HG02642 (cell line): ENCODE results near the gene COL5A1.

ENCODE experiments used
- ATAC-seq: cut with Tn5 transposase; IDR thresholded peaks from one replicate; pipeline ENCODE4 v1.9.1; 2021; ENCODE audit warnings: mild to moderate bottlenecking; ENCODE audit not compliant: unreplicated experiment, poor library complexity

COL5A1 gene

GRCh38 chr9:134606951-134607731 is 34.5 kb upstream of the COL5A1 start:
- no peak for ATAC-seq

- no peak for ATAC-seq
These were observed 33.6 kb upstream of the COL5A1 start for GRCh38 chr9:134607971-134608370.

- no peak for ATAC-seq
These were observed 30.6 kb upstream of the COL5A1 start for GRCh38 chr9:134611046-134611445.

GRCh38 chr9:134612309-134612708 is 29.3 kb upstream of the COL5A1 start:
- ATAC-seq, result no peak

GRCh38 chr9:134612715-134613114 is 28.9 kb upstream of the COL5A1 start:
- no peak for ATAC-seq

- ATAC-seq, result no peak
These were observed 27.3 kb upstream of the COL5A1 start for GRCh38 chr9:134614256-134614655.

- ATAC-seq, result no peak
These were observed 25.3 kb upstream of the COL5A1 start for GRCh38 chr9:134616341-134616740.

- ATAC-seq, result no peak
These were observed 24.4 kb upstream of the COL5A1 start for GRCh38 chr9:134617246-134617645.

- no peak for ATAC-seq
These were observed 23.8 kb upstream of the COL5A1 start for GRCh38 chr9:134617836-134618162.

- ATAC-seq, result no peak
These were observed 23.3 kb upstream of the COL5A1 start for GRCh38 chr9:134618163-134618832.

GRCh38 chr9:134618833-134619447 is 22.7 kb upstream of the COL5A1 start:
- no peak for ATAC-seq

- ATAC-seq, result no peak
These were observed 22.1 kb upstream of the COL5A1 start for GRCh38 chr9:134619448-134619982.

- no peak for ATAC-seq
These were observed 21.5 kb upstream of the COL5A1 start for GRCh38 chr9:134619983-134620661.

GRCh38 chr9:134620751-134621557 is 20.6 kb upstream of the COL5A1 start:
- ATAC-seq, result no peak

GRCh38 chr9:134621558-134622110 is 20.0 kb upstream of the COL5A1 start:
- no peak for ATAC-seq

GRCh38 chr9:134622896-134623257 is 18.7 kb upstream of the COL5A1 start:
- no peak for ATAC-seq

- ATAC-seq, result no peak
These were observed 18.1 kb upstream of the COL5A1 start for GRCh38 chr9:134623258-134624066.

GRCh38 chr9:134624137-134624591 is 17.4 kb upstream of the COL5A1 start:
- no peak for ATAC-seq
